GM12878 (cell line): Measurements from ENCODE around the gene CACNA1B. TPM values are rescaled to one million over a fixed set of nuclear protein-coding genes. Genes with fewer than 3 reads are reported as not detected.

Source experiments
- ATAC-seq: fragments of 200-7000 bp; cut with Tn5 transposase; 3 replicates; pipeline ENCODE4 v1.9.1; 2020; ENCODE audit warnings: mild to moderate bottlenecking, moderate library complexity
- BruUV-seq: library from RNA; stranded (reverse); fragments of 400-500 nt; replicated peaks from 2 replicates; lab custom pipeline; 2021; lab: Mats Ljungman, UMichigan
- CTCF ChIA-PET: fragments of 300-600 bp; sonication (Branson Sonifier 250); formaldehyde crosslinking; extraction: SDS; loops from one replicate; lab custom pipeline; 2021; ENCODE audit warnings: inconsistent platforms; lab: Yijun Ruan, JAX
- POLR2A ChIA-PET: fragments of 350-600 bp; formaldehyde crosslinking; extraction: SDS; loops from one replicate; lab custom pipeline; 2021; ENCODE audit warnings: inconsistent platforms; lab: Charles Lee
- RAD21 ChIA-PET: fragments of 300-600 bp; sonication (Branson Sonifier 250); formaldehyde crosslinking; loops from one replicate; lab custom pipeline; 2023; ENCODE audit warnings: antibody characterized with exemption; ENCODE audit not compliant: unreplicated experiment; lab: Charles Lee
- SMC1A ChIA-PET: fragments of 300-600 bp; sonication (Branson Sonifier 250); formaldehyde crosslinking; loops from one replicate; lab custom pipeline; 2023; ENCODE audit not compliant: unreplicated experiment, uncharacterized antibody; lab: Charles Lee
- DNase-seq: peaks from one replicate; pipeline ENCODE4 v3.0.0-alpha.2; 2011; ENCODE audit warnings: low read depth, low spot score
- FAIRE-seq: peaks from 3 replicates; lab custom pipeline; 2011; peaks lifted over from hg19 to GRCh38; lab: Jason Lieb, UNC
- H2AFZ ChIP-seq: 2 replicates; pipeline ENCODE4 v1.6.0; 2011; ENCODE audit warnings: low read depth, low read length, control low read depth; ENCODE audit not compliant: control insufficient read depth
- H3K27ac ChIP-seq: 2 replicates; pipeline ENCODE4 v1.5.1; 2011; ENCODE audit warnings: control low read depth; ENCODE audit not compliant: control insufficient read depth, insufficient read depth
- H3K27me3 ChIP-seq, 2 experiments: replicated peaks in 1 of 2; 2 replicates each; pipeline versions ENCODE4 v1.6.0 to v1.6.1; 2011; ENCODE audit warnings: low read length in 1 of 2; ENCODE audit not compliant: control insufficient read depth in 2 of 2, insufficient read depth in 2 of 2
- H3K36me3 ChIP-seq, 2 experiments: 2 replicates each; pipeline ENCODE4 v1.5.1; 2011; ENCODE audit warnings: low read length in 1 of 2; ENCODE audit not compliant: control insufficient read depth in 2 of 2, insufficient read depth in 2 of 2
- H3K4me1 ChIP-seq: 2 replicates; pipeline ENCODE4 v1.6.1; 2011; ENCODE audit warnings: mild to moderate bottlenecking, low read length, moderate library complexity, mixed read lengths; ENCODE audit not compliant: control insufficient read depth, insufficient read depth
- H3K4me2 ChIP-seq: 2 replicates; pipeline ENCODE4 v1.6.0; 2011; ENCODE audit warnings: control low read depth; ENCODE audit not compliant: control insufficient read depth, insufficient read depth
- H3K4me3 ChIP-seq: fragments of 200-600 bp; sonication (generic); 2 replicates; pipeline ENCODE4 v1.5.1; 2016
- H3K79me2 ChIP-seq: 2 replicates; pipeline ENCODE4 v1.6.0; 2011; ENCODE audit warnings: low read length; ENCODE audit not compliant: control insufficient read depth, insufficient read depth
- H3K9ac ChIP-seq: 2 replicates; pipeline ENCODE4 v1.8.0; 2011; ENCODE audit warnings: low read length, control low read depth, mixed read lengths; ENCODE audit not compliant: control insufficient read depth, insufficient read depth
- H3K9me3 ChIP-seq: replicated peaks from 3 replicates; pipeline ENCODE4 v1.5.1; 2011; ENCODE audit warnings: mild to moderate bottlenecking, low read length; ENCODE audit not compliant: control insufficient read depth, insufficient read depth
- H4K20me1 ChIP-seq: 2 replicates; pipeline ENCODE4 v1.6.0; 2011; ENCODE audit not compliant: control insufficient read depth, insufficient read depth
- CREM ChIP-seq: IDR thresholded peaks from 2 replicates; pipeline ENCODE4 v1.6.1; 2014; ENCODE audit warnings: antibody characterized with exemption, low read depth
- HDAC2 ChIP-seq: fragments of 200-600 bp; sonication (generic); IDR thresholded peaks from 2 replicates; pipeline ENCODE4 v1.6.1; 2017
- MEF2B ChIP-seq: fragments of 450-650 bp; IDR thresholded peaks from 2 replicates; pipeline ENCODE4 v1.6.1; 2018; ENCODE audit warnings: mild to moderate bottlenecking, moderate library complexity; ENCODE audit not compliant: partially characterized antibody, poor library complexity, severe bottlenecking
- RBBP5 ChIP-seq: fragments of 200-600 bp; sonication (generic); conservative IDR thresholded peaks from 2 replicates; pipeline ENCODE4 v1.6.1; 2016
- SUPT20H ChIP-seq: IDR thresholded peaks from 2 replicates; pipeline ENCODE4 v1.6.1; 2011; ENCODE audit warnings: low read depth, mild to moderate bottlenecking, low read length, moderate library complexity, borderline replicate concordance; ENCODE audit not compliant: control insufficient read depth
- TBL1XR1 ChIP-seq: IDR thresholded peaks from 2 replicates; pipeline ENCODE4 v1.6.1; 2012; ENCODE audit warnings: low read depth, low read length, improper control_type of control experiment
- ZBTB40 ChIP-seq: fragments of 450-650 bp; IDR thresholded peaks from 2 replicates; pipeline ENCODE4 v1.6.1; 2016; ENCODE audit warnings: mild to moderate bottlenecking, moderate library complexity, borderline replicate concordance
- WGBS: methylation state at CpG from one replicate; pipeline ENCODE4 v1.1.6; 2016; ENCODE audit warnings: low lambda C conversion rate; ENCODE audit not compliant: insufficient replicate concordance, insufficient coverage; ENCODE audit errors: missing lambda C conversion rate; 5-methylcytosine and 5-hydroxymethylcytosine counted together
- in situ Hi-C: fragments of 300-500 bp; cut with MboI; formaldehyde crosslinking; loops from 9 replicates; pipeline ENCODE4 v1.14.3; 2018; ENCODE audit warnings: mixed read lengths
- intact Hi-C: fragments of 100-400 bp; cut with micrococcal nuclease; formaldehyde crosslinking; loops from one replicate; pipeline ENCODE4 v1.14.2; 2022; ENCODE audit not compliant: unreplicated experiment
- polyA plus RNA-seq, 11 experiments: library from polyadenylated mRNA; depleted of rRNA in 4 of 11; unstranded in 6 of 11; stranded (reverse) in 5 of 11; fragments of >200 nt; fragmentation: Nextera tagmentation in 4 of 11; fragmentation: Illumina TruSeq in 1 of 11; extraction: Ambion mirVana in 4 of 11; extraction: Trizol in 1 of 11; gene quantifications; 1 replicate in 1 of 11; 2 replicates in 10 of 11; pipeline versions ENCODE4 v1.2.1 to v1.2.3, GENCODE V29; 2011 to 2016; ENCODE audit warnings: inconsistent platforms in 2 of 11, missing spikeins in 2 of 11, low read depth in 1 of 11
- total RNA-seq, 4 experiments: library from RNA; depleted of rRNA in 3 of 4; stranded (reverse); fragments of >200 nt in 3 of 4; fragmentation: Illumina TruSeq in 1 of 4; extraction: Trizol in 1 of 4; gene quantifications; 2 replicates each; pipeline versions ENCODE4 v1.2.1 to v1.2.3, GENCODE V29; 2013 to 2021

The CACNA1B gene
- total and polyA plus RNA-seq, 10 of the 15 experiments (the other 5 are each of a cell fraction or from before 2014, with no cell fraction given) = 0.01 to 0.03 (median 0.01) TPM; not detected in 7

DNA sequence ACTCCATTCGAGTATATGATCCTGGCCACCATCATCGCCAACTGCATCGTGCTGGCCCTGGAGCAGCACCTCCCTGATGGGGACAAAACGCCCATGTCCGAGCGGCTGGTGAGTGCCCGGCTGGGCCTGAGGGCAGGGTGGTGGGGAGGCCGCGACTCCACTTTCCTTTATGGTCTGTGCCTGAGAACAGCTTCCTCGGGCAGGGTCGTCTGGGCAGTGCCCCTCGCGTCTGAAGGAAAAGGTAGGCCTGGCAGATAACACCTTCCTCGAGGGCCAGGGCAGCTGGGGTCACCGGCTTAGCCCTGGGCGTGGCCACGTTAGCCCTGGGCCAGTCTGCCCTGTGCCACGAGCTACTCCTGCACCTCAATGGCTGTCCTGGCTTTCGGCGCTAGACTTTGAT is 1.5 kb downstream of the CACNA1B start:
- no peak overlapping the region for H3K9ac ChIP-seq
- 72% methylated on average over 20 of the region's 20 CpGs for WGBS
- ChIA-PET CTCF (no interaction called here), SMC1A (no interaction called here), RAD21 (no interaction called here), POLR2A (no interaction called here)
- no peak for FAIRE-seq
- no peak overlapping the region for H2AFZ ChIP-seq
- H3K79me2 ChIP-seq = no peaks in the 10 kb centered on the region
- H3K9me3 ChIP-seq = no peaks in the 10 kb centered on the region; the same call in 2 of the 3 replicates
- intact Hi-C loops = no loop called here
- no peaks in the 10 kb centered on the region for H3K36me3 ChIP-seq
- no peak overlapping the region for H3K27ac ChIP-seq
- no peaks in the 10 kb centered on the region for H4K20me1 ChIP-seq
- TF ChIP-seq SUPT20H (no peak), MEF2B (no peak), TBL1XR1 (no peak), CREM (no peak), HDAC2 (no peak), ZBTB40 (no peak), RBBP5 (no peak)
- in situ Hi-C loops = no loop called here
- H3K27me3 ChIP-seq = no peaks in the 10 kb centered on the region; a peak in 2 of 4 replicates
- no peak overlapping the region for H3K4me2 ChIP-seq
- ATAC-seq = no peak
- H3K4me1 ChIP-seq = no peaks in the 10 kb centered on the region
- DNase-seq = no peak
- BruUV-seq = no TSS peak
- no peak overlapping the region for H3K4me3 ChIP-seq
